ENCODE results near the gene MAP1LC3B2.

MAP1LC3B2 gene

GRCh38 chr12:116616536-116617248, 57.5 kb downstream of the MAP1LC3B2 start:
- no peak for DNase-seq

GRCh38 chr12:116619246-116619645, 60.1 kb downstream of the MAP1LC3B2 start:
- DNase-seq, result no peak

DNA sequence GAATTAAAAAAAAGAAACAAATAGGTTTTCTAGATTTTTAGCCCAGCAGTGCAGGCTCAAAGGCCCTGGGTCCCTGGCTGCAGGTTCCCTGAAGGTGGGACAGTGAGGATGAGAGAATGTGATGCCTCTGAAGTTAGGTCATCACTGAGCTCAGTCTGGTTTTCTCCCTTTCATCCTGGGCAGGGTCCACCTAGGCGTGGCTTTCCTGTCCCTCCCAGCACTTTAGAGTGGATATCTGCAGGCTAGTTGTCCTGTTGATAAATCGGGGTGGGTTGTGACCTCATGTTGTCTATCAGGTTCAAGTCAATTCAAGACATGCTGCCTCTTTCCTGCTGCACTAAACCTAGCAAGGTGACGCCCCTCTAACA, 60.9 kb downstream of the MAP1LC3B2 start:
- no peak for DNase-seq

- DNase-seq, result no peak
These were observed 61.5 kb downstream of the MAP1LC3B2 start for GRCh38 chr12:116620492-116621191.

- DNase-seq, result no peak
These were observed 62.0 kb downstream of the MAP1LC3B2 start for GRCh38 chr12:116621194-116621593.

DNA sequence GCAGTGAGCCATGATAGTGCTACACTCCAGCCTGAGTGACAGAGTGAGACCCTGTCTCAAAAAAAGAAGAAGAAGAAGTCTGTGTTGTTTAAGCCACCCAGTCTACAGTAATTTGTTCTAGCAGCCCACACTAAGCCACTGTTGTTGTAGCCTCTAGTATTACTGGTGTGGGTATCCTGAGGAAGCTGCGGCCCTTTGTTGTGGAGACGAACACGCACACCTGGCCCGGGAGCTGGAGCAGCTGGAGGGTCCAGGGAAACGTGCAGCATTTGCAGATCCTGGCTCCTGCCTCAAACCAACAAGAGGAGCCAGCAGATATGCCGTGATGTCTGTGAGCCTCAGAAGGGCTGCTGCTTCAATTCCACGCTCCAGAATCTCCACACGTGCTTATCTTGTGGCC, 65.3 kb downstream of the MAP1LC3B2 start:
- DNase-seq, result no peak

GRCh38 chr12:116626153-116626552, 67.0 kb downstream of the MAP1LC3B2 start:
- no peak for DNase-seq

All from activated CD4-positive, alpha-beta T cell treated with anti-CD3 and anti-CD28 coated beads for 1 hour (primary cell).